ENCODE measurements around the gene EFCAB9.

GRCh38 chr5:172165465-172165864 lies 28.5 kb upstream of the EFCAB9 start:
- TF ChIP-seq CTCF (IDR thresholded peaks at IDR 0.05; ENCODE audit: low read length) (no peak), EZH2 (optimal IDR thresholded peaks at IDR 0.05; ENCODE audit: low read depth, low read length) (no peak), EZH2phosphoT487 (IDR thresholded peaks at IDR 0.05; ENCODE audit: low read length) (no peak)

Data from MM.1S (cell line).